C4-2B (cell line): ENCODE data around the gene PAK1.

Source experiments
- H3K27ac ChIP-seq: fragments of 450-650 bp; 2 replicates; pipeline ENCODE4 v1.5.1; 2017
- ZFX ChIP-seq: fragments of 450-650 bp; IDR thresholded peaks from 2 replicates; pipeline ENCODE4 v1.6.1; 2017
- TF ChIP-seq, protein P1 (sequence below): fragments of 450-650 bp; conservative IDR thresholded peaks from 2 replicates; pipeline ENCODE4 v1.5.1; 2017; ENCODE audit warnings: mild to moderate bottlenecking

PAK1 gene

GRCh38 chr11:77413850-77414460 is 59.9 kb downstream of the PAK1 start:
- H3K27ac ChIP-seq: no peak overlapping the region
- TF ChIP-seq ZFX: no peak
- TF ChIP-seq, protein P1, sequence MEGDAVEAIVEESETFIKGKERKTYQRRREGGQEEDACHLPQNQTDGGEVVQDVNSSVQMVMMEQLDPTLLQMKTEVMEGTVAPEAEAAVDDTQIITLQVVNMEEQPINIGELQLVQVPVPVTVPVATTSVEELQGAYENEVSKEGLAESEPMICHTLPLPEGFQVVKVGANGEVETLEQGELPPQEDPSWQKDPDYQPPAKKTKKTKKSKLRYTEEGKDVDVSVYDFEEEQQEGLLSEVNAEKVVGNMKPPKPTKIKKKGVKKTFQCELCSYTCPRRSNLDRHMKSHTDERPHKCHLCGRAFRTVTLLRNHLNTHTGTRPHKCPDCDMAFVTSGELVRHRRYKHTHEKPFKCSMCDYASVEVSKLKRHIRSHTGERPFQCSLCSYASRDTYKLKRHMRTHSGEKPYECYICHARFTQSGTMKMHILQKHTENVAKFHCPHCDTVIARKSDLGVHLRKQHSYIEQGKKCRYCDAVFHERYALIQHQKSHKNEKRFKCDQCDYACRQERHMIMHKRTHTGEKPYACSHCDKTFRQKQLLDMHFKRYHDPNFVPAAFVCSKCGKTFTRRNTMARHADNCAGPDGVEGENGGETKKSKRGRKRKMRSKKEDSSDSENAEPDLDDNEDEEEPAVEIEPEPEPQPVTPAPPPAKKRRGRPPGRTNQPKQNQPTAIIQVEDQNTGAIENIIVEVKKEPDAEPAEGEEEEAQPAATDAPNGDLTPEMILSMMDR: no peak

- no peak for TF ChIP-seq ZFX
- TF ChIP-seq, protein P1: no peak
- H3K27ac ChIP-seq: no peak overlapping the region
Measured at GRCh38 chr11:77412814-77413213, 61.1 kb downstream of the PAK1 start.

DNA sequence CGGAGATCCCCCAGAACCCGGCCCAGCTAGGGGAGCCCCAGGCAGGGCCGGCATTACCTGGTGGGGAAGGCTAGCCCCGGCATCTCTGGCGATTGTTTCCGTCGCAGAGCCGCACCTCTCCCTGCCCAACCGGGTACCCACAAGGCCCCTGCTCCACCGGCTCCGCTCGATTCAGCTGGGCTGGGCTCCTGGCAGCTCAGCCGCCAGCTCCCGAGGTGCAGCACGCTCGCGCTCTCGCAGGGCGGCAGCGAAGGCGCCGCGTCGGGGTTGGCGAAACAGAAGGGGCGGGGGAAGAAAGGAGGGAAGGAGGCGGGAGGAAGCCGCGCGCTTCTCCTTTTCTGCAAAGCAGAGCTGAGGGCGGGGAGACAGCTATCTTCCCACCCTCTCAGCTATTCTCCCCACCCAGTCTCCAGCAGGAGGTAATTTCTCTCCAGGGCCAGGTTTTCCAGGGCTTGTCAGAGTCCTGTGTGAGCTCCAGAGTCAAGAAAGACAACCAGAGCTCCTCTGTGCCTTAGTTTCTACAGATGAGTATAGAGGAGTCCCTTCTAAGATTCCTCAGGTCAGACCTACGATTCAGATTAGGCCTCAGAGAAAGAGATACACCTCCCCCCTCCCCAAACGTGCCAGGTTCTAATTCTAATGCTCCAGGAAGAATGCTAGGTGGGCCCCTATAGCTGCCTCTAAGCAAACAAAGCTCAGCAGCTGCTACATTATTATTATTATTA is 62.0 kb downstream of the PAK1 start:
- TF ChIP-seq, protein P1: no peak
- no peak for TF ChIP-seq ZFX
- H3K27ac ChIP-seq: no peak overlapping the region

DNA sequence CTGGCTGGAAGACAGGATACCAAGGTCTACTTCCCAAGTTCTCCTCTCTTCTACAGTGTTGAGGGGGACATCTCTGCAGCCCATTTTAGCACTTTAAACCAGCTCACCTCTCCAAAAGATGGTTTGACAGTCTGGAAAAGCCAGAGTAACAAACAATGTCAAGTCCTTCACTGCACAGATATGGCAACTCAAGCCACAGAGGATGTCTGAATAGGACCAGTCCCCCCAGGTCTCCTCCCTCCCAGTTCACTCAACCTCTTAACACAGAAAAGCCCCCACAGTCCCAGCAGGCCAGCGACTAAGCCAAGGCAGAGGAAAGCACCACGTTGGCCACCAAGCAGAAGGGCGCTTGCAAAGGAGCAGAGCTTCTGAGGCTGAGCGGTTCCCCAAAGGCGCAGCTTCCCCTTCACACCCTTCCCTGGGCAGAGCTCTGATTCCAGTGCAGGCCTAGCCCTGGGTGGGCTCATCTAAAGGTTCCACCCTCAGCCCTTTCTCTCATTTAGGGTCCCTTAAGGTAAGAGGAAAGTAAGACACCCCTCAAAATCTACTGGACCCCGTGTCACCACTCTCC is 62.7 kb downstream of the PAK1 start:
- no peak overlapping the region for H3K27ac ChIP-seq
- no peak for TF ChIP-seq ZFX
- TF ChIP-seq, protein P1: no peak

GRCh38 chr11:77410076-77410827 is 63.6 kb downstream of the PAK1 start:
- H3K27ac ChIP-seq: no peak overlapping the region
- TF ChIP-seq, protein P1: no peak
- TF ChIP-seq ZFX: no peak

DNA sequence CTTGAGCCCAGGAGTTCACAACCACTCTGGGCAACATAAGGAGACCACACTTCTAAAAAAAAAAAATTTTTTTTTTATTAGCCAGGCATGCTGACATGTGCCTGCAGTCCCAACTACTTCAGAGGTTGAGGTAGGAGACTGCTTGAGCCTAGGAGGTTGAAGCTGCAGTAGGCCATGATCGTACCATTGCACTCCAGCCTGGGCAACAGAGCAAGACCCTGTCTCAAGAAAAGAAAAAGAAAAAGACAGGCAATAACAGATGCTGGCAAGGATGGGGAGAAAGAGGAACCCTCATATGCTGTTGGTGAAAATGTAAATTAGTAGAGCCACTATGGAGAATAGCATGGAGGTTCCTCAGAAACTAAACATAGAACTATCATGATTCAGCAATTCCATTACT is 64.8 kb downstream of the PAK1 start:
- no peak overlapping the region for H3K27ac ChIP-seq
- no peak for TF ChIP-seq ZFX
- TF ChIP-seq, protein P1: no peak
